Retina (tissue), 1 donor: ENCODE measurements around the gene GM2A.
"Not testable (repeated sequence)": the region's sequence is repeated elsewhere in the genome, so short reads cannot be mapped to it uniquely, and the experiment has no call there.

Experiments used
- DNase-seq: peaks from one replicate; pipeline ENCODE4 v3.0.0-alpha.2; 2016

The GM2A gene

DNA sequence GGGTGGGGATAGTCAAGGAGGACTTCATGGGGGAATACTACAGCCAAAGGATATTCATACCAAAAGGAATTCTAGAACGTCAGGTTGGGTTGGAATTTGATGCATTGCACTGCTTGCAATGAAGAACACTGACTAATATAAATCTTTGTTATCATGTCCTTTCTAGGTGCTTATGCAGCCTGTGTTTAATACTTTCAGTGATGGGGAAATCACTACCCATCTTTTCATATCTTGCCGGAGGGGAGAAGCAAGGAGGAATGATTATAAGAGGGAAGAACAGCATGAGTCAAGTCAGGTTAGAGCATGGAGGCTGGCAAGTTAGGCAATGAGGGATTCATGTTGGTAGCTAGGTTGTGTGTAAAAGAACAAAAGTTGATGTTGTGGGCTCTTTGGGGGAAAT, 24.0 kb upstream of the GM2A start:
- no peak for DNase-seq

DNA sequence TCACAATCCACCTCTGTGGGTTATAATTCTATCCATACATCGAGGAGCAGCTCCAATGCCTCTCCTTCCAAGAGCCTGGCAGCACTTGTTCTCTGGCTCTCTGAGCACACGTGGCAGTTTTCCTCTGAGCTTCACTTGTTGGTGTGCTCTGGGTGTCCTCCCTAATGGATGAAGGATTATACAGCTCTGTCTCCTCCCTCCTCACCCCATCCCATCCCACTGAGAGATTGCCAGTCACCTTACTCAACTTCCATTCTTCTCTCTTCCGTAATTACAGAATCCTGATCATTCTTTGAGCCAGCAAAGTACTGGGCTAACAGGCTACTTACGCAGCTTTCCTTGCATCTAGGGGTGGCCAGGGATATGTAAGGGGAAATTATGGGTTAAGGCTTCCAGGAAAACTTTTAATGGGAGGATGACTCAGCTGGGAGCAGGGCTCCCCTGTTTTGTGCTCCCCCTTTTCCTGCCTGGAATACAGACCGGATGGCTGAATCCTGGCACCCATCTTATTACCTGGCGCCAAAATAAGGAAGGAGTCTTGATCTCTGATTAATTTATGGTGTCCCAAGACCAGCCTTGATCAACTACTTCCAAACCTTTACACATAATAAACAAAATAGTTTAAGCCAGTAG, 22.8 kb upstream of the GM2A start:
- no peak for DNase-seq

DNA sequence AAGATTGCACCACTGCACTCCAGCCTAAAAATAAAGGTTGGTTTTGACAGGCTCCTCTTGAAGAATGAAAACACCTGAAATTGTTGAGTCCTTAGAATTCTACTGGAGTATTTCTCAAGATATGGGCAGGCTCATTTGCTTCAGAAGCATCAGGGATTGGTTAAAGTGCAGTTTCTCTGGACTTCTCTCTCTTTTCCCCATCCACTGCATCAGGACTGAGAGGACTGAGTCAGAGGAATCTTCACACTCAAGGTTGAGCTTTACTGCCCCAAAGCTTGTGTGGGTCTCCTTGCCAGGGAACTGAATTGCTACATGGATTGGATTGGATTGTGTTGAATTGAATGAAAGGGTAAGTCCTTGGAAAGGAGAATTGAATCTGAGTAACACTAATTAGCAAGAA, 21.6 kb upstream of the GM2A start:
- DNase-seq, result no peak

DNA sequence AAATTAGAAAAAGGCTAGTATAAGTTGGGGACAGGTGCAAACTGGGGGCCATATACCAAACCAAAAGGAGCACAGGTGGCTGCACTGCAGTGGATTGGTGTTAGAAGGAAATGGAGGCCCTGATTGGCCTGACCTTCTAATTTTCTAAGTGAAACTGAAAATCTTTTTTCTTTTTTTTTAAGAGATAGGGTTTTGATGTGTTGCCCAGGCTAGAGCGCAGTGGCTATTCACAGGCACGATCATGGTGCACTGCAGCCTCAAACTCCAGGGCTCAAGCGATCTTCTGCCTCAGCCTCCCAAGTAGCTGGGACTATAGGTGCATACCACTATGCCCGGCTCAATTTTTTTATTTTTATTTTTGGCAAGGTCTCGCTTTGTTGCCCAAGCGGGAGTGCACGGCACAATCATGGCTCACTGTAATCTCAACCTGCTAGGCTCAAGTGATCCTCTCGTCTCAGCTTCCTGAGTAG, 19.3 kb upstream of the GM2A start:
- no peak for DNase-seq

DNA sequence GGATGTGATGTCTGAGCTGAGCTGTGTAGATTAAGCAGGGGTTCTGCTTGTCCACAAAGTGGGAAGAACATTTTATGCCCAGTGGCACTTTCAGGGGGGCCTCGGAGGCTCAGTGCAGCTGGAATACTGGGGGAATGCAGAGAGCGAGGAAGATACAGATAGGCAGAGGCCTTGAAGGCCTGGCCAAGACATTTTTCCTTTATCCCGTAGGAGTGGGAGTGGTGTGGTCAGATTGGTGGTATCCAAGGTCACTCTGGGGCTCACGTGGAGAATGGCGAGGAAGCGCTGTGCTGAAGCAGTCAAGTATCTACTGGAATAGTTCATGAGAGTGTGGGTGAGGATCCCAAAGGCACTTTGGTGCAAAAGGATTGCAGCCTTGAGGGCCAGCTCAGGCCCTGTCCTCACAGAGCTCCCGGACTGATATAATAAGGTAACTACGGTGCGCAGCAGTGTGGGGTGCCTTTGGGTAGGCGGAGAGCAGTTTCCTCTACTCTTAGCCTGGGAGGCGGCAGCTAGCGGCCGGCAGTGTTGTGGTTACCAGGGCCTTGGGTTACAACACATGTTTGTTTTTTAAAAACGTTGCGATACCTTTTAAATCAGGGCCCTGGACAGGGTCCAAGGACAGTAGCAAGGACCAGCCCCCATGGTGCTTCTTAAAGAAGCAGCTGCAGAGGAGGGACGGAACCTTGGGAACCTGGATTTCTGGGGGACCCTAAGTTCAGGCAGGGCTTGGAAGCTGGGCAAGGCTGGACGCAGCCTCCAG, 18.3 kb upstream of the GM2A start:
- DNase-seq, result no peak

DNA sequence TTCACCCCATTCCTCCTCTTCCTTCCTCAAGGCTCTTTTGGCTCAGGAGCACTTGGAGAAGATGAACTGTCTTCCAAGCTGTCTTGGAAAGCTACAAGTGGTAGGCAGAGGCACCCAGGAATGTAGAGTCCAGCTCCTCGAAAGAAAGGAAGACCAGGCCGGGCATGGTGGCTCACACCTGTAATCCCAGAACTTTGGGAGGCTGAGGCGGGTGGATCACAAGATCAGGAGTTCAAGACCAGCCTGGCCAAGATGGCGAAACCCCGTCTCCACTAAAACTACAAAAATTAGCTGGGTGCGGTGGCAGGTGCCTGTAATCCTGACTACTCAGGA, 17.8 kb upstream of the GM2A start:
- not testable (repeated sequence) for DNase-seq

DNA sequence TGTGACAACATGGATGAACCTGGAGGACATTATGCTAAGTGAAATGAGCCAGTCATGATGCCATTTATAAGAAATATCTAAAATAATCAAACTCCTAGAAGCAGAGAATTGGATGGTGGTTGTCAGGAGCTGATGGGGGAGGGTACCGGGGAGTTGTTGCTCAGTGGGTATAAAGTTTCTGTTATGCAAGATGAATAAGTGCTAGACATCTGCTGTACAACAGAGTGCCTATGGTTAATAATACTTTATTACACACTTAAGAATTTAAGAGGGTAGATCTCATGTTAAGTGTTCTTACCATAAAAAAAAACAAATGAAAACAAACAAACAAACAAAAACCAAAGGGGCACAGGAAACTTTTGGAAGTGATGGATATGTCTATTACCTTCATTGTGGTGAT, 16.1 kb upstream of the GM2A start:
- DNase-seq, result no peak

DNA sequence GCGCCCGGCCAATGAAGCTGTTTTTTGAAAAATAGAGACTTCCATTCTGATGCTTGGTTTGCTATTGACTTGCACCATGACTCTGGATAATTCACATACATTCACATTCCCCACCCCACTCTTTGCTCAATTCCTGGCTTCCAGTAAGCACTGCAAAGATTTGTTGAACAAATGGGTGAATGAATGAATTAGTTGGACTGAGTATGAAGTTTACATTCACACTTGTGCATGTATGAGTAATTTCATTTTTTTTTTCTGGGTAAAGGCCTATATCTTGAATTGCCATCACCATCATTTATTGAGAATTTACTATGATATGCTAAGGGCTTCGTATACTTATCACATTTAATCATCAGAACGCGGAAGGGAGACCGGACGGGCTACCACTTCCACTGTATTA, 15.3 kb upstream of the GM2A start:
- DNase-seq, result no peak

DNA sequence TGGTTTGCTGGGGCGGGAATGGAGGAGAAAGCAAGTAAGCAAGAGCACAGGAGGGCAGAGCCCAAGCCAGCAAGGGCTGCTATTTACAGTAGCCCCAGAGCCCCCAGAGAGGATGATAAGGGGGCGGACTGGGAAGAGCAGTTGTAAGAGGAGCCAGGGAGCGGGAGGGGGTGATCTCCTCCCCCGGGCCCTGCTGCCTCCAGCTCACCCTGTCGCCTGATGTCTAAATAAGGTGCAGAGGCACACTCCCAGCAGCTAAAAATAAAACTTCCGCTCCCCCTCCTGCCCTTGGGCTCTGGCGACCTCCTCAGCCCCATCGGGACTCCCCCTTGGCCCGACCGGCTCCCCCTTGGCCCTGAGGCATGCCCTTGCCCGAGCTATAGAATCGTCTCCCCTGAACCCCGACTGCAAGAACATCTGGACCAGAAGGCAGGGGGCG, 14.7 kb upstream of the GM2A start:
- no peak for DNase-seq

DNA sequence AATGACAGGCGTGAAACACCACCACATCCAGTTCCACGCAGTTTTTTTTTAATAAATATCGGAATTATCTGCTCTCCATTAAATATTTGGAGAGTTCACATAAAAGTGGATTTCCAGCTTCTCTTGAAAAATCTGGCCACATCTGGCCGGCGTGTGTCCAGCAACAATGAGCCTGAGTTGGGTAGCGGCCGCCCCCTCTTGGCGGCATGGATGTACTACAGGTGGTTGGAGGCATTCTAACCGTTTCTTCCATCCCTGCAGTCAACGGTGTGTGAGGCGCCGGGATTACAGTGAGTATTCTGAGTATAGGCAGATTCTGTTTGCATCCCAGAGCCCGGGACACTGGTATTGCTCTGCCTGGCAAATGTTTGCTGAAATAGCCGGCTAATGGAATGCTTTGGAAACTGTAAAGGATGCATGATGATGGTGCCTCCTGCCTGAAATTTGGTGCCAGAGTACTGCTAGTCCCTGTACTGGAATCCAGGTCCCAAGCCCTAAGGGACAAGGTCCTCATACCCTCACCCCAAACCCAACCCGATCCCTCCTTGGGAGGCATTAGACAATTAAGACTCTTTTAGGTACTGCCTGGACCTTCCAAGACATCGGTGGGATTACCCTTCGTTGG, 13.6 kb upstream of the GM2A start:
- DNase-seq, result peak; percentile 77

DNA sequence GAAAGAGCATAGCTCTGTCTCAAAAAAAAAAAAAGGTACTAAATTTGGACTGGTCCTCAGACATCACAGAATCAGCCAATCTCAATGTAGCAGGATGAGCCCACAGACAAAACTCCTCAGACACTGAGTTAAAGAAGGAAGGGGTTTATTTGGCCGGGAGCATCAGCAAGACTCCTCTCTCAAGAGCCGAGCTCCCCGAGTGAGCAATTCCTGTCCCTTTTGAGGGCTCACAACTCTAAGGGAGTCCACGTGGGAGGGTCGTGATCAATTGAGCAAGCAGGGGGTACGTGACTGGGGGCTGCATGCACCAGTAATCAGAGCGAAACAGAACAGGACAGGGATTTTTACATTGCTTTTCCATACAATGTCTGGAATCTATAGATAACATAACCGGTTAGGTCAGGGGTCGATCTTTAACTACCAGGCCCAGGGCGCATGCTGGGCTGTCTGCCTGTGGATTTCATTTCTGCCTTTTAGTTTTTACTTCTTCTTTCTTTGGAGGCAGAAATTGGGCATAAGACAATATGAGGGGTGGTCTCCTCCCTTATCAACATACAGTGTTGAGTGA, 12.6 kb upstream of the GM2A start:
- not testable (repeated sequence) for DNase-seq

DNA sequence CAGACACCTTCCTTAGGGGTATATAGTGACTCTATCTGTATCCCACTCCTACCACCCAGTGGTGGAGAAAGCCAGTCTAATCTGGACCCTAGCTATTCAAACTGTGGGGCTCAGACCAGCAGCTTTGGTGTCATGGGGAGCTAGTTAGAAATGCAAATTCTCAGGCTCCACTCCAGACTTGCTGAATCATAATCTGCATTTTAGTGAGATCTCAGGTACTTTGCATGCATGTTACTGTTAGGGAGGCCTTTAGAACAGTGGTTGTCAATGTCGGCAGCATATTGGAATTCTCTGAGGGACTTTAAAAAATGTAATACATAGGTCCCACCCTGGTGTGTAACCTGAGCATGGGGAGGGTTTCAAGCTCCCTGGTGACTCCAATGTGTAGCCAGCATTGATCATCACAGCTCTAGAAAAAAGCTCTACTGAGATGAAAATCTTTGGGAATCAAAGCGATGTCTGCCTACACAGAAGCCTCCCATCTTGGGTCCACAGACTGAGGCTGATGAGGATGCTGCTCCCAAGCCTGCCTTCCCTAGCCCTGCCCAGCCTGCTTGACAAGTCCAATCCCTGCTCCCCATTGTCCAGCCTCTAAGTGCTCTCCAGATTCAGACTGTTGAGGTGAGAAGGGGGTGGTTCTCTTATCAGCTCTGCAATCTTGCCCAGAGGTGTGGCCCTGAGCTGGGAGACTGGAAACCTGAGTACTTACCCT, 11.9 kb upstream of the GM2A start:
- DNase-seq, result no peak

DNA sequence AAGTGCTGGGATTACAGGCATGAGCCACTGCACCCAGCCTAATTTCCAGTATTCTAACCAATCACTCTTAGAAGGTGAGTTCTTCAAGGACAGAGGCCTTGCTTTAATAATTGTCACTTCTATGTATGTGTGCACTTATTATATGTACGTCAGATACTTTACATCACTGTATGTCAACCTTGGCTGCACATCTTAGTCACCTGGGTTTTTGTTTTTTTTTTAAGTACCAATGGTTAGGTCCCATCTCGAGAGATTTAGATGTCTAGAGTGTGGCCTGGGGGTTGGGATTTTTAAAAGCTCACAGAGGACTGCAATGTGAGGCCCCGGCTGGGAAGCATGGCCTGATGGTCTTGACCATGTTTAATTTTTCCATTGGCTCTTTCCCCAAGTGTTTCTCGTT, 9.9 kb upstream of the GM2A start:
- DNase-seq, result no peak

DNA sequence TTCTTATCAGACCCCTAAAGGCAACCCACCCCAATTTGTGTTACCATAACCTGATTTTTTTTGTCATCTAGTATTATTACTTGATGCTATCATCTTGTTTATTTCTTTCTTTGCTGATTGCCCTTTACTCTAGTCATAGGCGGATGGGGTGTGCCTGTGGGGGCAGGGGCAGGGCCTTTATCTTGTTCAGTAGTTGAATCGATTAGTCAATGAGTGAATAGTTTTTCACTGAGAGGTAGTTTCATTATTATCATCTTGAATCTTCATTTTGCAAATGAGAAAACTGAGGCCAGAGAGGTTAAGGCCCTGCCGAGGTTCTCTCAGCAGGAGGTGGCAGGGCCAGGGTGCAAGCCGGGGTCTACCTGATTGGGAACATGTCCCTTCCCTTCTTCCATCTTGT, 9.4 kb upstream of the GM2A start:
- DNase-seq, result no peak

DNA sequence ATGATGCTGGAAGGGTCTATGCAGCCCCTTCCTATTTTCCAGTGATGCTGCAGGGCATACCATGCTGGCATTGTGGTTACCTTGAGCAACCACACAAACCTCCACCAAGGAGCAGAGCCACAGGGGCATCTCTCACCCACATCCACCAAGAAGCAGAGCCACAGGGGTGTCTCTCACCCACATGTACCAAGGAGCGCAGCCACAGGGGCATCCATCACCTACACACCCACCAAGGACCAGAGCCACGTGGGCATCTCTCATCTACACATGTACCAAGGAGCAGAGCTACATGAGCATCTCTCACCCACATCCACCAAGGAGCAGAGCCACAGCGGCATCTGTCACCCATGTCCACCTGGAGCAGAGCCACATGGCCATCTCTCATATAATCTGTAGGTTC, 8.8 kb upstream of the GM2A start:
- DNase-seq, result no peak

DNA sequence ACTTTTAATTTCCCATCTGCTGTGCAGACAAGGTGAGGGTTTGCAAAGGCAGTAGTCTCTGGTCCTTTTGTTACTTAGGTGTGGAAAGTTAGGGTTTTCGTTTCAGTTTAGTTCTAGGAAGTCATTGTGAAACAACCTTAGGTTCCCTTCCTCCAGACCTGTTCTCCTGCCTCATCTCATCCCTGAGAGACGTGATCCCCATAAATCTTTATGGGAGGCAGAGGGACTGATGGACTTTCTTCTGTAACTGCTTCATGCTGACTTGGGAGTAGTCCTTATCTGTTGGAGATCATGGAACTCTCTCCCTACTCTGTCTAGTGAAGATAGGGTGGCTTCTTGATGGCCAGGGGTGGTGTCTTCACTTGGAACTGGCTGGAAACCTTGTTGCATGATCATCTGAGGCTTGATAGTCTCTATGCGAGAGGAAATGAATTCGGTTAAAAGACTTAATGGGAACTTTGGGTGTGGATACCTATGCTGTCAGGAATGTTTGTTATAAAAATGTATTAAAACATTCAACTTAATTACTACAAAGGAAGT, 7.2 kb upstream of the GM2A start:
- DNase-seq, result no peak

DNA sequence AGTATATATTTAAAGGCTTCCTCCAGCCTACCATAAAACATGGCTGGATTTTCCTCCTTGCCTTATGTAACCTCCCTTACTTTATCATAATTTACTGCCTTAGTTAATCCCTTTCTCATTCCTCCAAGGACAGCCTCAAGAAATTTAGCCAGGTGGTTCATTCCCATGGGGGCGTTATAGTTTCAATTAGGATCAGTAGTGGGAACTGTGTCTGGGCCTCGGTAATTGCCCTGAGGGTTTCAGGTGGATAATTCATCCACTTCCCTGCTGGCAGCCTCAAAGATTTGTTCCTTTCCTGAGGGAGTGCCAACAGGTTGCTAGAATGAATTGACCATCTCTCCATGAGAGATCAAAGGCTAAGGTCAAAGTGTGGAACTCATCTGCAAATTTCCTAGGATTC, 4.3 kb upstream of the GM2A start:
- DNase-seq, result no peak

DNA sequence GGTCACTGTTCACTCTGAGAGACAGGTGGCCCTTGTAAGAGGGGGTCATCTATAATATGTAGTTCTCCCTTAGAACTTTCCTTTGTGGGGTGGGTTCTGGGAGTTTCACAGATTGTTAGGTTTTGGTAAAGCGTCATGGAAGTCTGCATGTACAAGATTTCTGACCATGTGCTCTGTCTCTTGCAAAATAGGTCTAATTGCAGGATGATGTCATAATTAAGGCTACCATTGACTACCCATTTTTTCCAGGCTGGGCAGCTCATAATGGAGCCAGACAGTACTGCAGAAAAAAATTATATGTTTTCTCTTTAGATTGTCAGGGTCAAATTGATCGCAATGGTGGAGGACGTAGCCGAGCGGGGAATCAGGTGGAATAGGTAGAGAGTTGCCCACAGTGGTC, 3.7 kb upstream of the GM2A start:
- DNase-seq, result no peak

DNA sequence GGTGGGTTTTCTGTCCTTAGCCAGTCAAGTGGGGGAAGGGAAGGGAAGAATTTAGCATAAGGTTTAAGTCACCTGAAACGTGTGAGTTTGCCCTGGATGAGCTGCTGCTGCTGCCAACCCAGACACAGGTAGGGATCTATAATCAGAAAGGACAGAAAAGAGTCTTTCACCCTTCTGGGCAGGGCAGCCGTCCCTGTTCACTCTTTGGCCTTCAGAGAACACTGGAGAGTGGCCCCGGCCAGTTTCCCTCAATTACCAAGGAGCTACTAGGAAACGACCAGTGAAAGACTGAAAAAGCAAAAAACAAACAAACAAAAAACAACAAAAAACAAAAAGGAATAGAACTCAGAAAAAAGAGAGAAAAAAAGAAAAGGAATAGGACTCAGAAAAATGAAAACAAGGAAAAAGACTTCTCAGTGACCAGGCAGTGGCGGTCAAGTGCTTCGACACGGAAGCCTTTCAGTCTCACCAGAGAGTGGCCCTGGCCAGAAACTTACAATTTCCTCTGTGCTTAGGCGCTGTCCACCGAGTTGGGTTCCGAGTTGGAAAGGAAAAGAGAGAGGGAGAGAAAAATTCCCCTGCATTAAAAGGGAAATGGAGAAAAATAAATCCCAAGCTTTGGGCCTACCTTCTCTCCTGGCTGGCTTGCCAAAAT, 2.5 kb upstream of the GM2A start:
- DNase-seq, result no peak

DNA sequence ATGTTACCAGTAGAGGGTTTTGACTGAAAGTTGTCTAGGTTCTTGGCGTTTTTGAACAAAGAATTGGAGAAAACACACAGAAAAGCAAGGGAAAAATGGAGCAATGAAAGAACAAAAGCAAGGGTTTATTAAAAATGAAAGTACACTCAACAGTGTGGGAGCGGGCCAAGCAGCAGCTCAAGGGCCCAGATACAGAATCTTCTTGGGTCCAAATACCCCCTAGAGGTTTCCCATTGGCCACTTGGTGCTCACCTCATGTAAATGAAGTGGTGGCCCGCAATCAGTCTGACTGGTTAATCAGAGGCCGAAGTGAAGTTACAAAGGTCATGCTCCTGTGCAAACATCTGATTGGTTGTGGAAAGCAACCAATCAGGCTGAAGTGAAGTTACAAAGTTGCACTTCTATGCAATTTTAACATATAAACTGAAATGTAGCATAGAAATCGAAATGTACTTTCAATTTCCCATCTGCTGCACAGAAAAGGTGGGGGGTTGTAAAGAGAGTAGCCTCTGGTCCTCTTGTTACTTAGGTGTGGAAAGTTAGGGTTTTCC, 1.9 kb upstream of the GM2A start:
- no peak for DNase-seq

DNA sequence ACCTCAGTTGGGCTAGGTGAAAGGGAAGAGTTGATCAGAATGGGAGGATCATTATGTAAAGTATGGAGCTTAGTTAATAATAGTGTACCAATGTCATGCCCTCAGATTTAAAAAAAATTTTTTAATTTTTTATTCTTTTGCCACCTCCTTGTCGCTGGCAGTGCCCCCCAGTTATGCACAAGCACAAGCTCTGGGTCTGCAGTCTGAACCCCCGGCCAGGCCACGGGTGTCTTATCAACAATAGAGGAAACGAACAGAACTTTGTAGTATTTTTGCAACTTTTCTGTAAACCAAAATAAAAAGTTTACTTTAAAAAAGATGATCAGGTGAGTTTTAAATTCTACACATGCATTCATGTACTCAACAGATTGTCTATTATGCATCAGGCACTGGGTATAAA, 1.4 kb upstream of the GM2A start:
- no peak for DNase-seq

DNA sequence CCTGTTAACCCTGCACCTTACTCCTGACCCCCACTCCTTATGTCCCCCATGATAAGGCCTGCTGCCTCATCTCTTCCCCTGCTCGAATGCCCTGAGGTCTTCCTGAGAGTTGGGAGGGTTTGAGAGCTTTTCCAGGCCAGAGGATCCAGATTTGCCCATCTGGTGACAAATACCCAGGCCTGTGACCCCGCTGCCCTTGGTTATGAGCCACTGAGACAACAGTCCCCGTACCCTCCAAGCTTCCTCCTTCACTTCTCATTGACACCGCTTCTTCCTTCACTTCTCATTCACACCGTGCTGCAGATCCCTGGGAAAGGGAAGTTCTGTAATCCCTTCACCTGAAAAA, 593 bp downstream of the GM2A start:
- no peak for DNase-seq
